SJSA1 (cell line): Measurements from ENCODE around the gene HAPLN1. TPM values are rescaled to one million over a fixed set of nuclear protein-coding genes. Genes with fewer than 3 reads are reported as not detected.

Experiments
- DNase-seq, 2 experiments: peaks; one replicate each; pipeline ENCODE4 v3.0.0-alpha.2; 2015 to 2020; ENCODE audit warnings: low spot score in 2 of 2, low read depth in 1 of 2
- H3K27ac ChIP-seq: fragments of 250-450 bp; sonication (Bioruptor Pico); 2 replicates; pipeline ENCODE4 v1.5.1; 2020; ENCODE audit warnings: mild to moderate bottlenecking, moderate library complexity
- H3K27me3 ChIP-seq: fragments of 250-450 bp; sonication (Bioruptor Pico); replicated peaks from 2 replicates; pipeline ENCODE4 v1.5.1; 2020; ENCODE audit warnings: mild to moderate bottlenecking, moderate library complexity
- H3K36me3 ChIP-seq: fragments of 250-450 bp; sonication (Bioruptor Pico); 2 replicates; pipeline ENCODE4 v1.5.1; 2020; ENCODE audit warnings: mild to moderate bottlenecking
- H3K4me1 ChIP-seq: fragments of 250-450 bp; sonication (Bioruptor Pico); replicated peaks from 2 replicates; pipeline ENCODE4 v1.6.1; 2021; ENCODE audit warnings: mild to moderate bottlenecking
- H3K4me3 ChIP-seq: fragments of 250-450 bp; sonication (Bioruptor Pico); 2 replicates; pipeline ENCODE4 v1.5.1; 2020; ENCODE audit warnings: mild to moderate bottlenecking
- H3K9me3 ChIP-seq: fragments of 250-450 bp; sonication (Bioruptor Pico); replicated peaks from 2 replicates; pipeline ENCODE4 v1.5.1; 2020; ENCODE audit warnings: mild to moderate bottlenecking
- total RNA-seq: library from RNA; depleted of rRNA; stranded (reverse); fragments of >200 nt; shearing (Covaris generic); gene quantifications from 2 replicates; pipeline ENCODE4 v1.2.3, GENCODE V29; 2014

HAPLN1 gene
- total RNA-seq, 1 experiment from 2014 or later, result 3.3 TPM

DNA sequence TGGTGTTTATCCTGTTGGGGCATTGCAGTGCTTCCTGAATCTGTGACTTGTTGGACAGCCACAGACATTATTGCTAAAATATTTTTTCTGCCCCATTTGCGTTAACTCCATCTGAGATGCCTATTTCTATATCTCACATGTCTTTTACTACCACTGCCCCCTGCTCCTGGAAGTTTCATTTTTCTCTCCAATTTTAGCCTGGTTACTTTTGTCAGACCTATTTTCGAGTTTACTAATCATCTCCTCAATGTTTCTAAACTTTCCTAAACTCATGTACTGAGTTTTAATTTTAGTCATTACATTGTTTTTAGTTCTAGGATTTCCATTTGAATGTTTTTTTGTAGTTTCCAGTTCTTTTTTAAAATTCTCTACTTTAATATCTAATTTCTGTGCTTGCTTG lies 17.6 kb downstream of the HAPLN1 start:
- Histone ChIP-seq H3K27ac (no peak overlapping the region), H3K4me1 (no peaks in the 10 kb centered on the region), H3K4me3 (no peak overlapping the region), H3K36me3 (no peaks in the 10 kb centered on the region), H3K27me3 (no peaks in the 10 kb centered on the region), H3K9me3 (no peaks in the 10 kb centered on the region)
- no peak for DNase-seq

DNA sequence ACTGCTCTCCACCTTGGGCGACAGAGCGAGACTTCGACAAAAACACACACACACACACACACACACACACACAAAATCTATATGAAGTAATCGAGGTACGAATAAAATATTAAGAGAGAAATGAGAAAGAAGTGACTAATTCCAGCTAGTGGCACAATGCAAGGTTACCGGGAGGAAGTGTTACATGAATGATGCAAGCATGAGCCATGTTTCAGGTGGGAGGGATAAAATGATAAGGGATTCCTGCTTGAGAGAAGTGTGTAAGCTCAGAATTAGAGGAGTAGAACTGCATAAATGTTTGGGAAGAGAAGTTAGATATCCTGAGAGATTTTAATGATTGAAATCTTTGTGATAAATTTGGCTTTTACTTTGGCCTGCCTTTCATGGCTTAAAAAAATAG lies 18.8 kb downstream of the HAPLN1 start:
- Histone ChIP-seq H3K4me1 (no peaks in the 10 kb centered on the region), H3K4me3 (no peak overlapping the region), H3K27me3 (no peaks in the 10 kb centered on the region), H3K27ac (no peak overlapping the region), H3K9me3 (no peaks in the 10 kb centered on the region), H3K36me3 (no peaks in the 10 kb centered on the region)
- no peak for DNase-seq

DNA sequence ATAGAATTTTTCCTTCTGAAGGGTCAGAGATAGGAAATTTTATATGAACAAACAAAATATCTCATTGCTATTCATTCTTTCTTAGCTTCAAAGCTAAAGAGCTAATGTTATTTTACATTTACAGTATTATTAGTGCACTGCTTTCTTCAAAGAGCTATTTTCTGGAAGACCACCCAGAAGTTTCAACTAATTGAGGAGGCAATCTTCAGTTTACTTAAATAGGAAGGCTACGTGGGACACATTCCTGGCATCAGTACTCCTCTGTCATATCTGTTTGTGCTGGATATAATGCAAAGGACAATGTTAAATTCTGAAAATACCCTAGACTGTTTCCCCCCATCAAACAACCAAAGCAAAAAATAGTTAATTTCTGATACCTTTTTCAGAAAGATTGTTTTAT lies 30.8 kb downstream of the HAPLN1 start:
- DNase-seq, result peak in 1 of 2 experiments; percentile 16
- H3K4me1 ChIP-seq, result 0 out of 2 replicates have a peak, but pooled peaks cover 6% of the 10 kb centered on the region

DNA sequence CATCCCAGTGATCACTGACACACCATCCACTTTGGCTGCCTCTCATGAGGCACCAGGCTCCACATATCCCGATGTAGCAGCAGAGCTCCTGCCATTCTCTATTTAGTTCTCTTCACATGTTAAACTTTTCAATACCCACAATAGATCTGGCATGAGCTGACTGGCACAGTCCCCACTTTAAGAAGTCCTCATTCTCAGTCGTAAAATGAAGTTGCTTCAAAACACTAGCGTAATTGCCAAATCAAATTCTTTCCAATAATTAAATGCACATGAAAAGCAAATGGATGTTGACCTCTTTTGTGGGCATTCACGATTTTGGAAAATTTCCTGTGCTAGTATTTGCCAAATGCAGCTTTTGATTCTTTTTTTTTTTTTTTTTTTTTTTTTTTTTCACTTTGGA lies 32.4 kb downstream of the HAPLN1 start:
- no peak overlapping the region for H3K4me3 ChIP-seq

More for the DNA sequence above, 30.8 kb downstream of the HAPLN1 start:
- no peaks in the 10 kb centered on the region for H3K36me3 ChIP-seq
- no peaks in the 10 kb centered on the region for H3K27me3 ChIP-seq
- H3K27ac ChIP-seq, result no peak overlapping the region
- no peaks in the 10 kb centered on the region for H3K9me3 ChIP-seq
- H3K4me3 ChIP-seq, result no peak overlapping the region

DNA sequence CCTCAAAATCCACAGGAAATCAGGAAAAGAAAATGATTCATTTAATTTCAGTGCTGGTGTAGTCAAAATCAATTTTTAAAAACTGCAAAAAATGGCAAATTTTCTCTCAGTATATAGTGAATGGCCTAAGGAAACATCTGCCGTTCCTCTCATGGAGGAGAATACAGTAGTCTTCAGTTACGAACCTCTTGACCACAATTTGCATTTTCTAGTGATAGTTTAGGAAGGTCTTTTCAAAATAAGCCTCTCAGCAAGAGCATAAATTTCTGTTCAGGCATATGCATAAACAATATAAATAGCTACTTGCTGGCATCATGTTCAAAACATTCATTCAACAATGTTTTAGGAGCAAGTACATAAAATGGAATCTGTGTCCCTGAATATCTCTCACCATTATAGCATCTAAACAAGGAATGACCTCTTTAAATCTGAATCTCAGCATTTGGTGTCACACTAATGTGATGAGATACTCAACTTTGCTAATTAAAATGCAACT lies 33.5 kb downstream of the HAPLN1 start:
- Histone ChIP-seq H3K9me3 (no peaks in the 10 kb centered on the region), H3K27me3 (no peaks in the 10 kb centered on the region), H3K36me3 (no peaks in the 10 kb centered on the region), H3K27ac (no peak overlapping the region), H3K4me1 (0 out of 2 replicates have a peak, but pooled peaks cover 6% of the 10 kb centered on the region), H3K4me3 (no peak overlapping the region)
- DNase-seq, result no peak

More for the DNA sequence above, 32.4 kb downstream of the HAPLN1 start:
- DNase-seq, result no peak
- Histone ChIP-seq H3K27me3 (no peaks in the 10 kb centered on the region), H3K9me3 (no peaks in the 10 kb centered on the region), H3K27ac (no peak overlapping the region), H3K36me3 (no peaks in the 10 kb centered on the region), H3K4me1 (0 out of 2 replicates have a peak, but pooled peaks cover 6% of the 10 kb centered on the region)

DNA sequence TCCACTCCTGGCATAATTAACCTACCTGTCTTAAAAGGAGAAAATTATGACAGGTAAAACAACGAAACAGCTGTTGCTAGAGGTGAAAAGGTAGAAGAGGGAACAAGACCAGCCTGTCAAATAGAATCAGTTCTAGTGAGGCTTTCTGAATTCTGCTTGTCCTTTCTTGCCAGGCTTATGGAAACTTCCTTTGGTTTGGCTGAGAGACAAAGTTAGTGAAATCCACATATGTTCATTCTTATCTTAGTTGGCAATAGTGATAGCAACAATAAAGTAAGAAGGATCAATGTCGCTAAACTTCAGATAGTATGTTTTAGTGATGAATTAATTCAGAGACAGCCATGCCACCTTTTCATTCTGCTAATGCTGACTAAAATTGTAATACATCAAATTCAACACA lies 34.4 kb downstream of the HAPLN1 start:
- DNase-seq, result no peak
- Histone ChIP-seq H3K4me3 (no peak overlapping the region), H3K4me1 (0 out of 2 replicates have a peak, but pooled peaks cover 6% of the 10 kb centered on the region), H3K9me3 (no peaks in the 10 kb centered on the region), H3K27ac (no peak overlapping the region), H3K36me3 (no peaks in the 10 kb centered on the region), H3K27me3 (no peaks in the 10 kb centered on the region)

DNA sequence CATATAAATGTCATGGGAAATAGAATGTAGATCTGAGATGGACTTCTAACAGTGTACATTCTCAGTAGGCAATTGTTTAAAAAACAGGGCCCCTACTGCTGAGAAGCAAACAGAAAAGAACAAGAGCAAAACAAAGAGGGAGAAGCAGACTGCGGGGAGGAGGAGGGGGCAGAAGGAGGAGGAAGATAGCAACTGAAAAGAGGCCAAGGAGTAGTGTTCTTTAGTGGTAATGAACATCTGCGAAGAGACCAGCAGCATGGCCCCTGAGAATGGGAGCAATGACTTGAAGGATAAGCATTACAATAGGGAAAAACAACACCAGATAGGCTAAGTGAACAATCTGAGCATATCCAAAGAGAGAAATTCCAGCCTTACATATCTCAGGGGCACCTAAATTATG lies 36.8 kb downstream of the HAPLN1 start:
- no peak for DNase-seq
- no peaks in the 10 kb centered on the region for H3K27me3 ChIP-seq
- H3K9me3 ChIP-seq, result no peaks in the 10 kb centered on the region
- H3K4me3 ChIP-seq, result no peak overlapping the region
- H3K36me3 ChIP-seq, result no peaks in the 10 kb centered on the region
- 0 out of 2 replicates have a peak, but pooled peaks cover 3% of the 10 kb centered on the region for H3K4me1 ChIP-seq
- no peak overlapping the region for H3K27ac ChIP-seq

DNA sequence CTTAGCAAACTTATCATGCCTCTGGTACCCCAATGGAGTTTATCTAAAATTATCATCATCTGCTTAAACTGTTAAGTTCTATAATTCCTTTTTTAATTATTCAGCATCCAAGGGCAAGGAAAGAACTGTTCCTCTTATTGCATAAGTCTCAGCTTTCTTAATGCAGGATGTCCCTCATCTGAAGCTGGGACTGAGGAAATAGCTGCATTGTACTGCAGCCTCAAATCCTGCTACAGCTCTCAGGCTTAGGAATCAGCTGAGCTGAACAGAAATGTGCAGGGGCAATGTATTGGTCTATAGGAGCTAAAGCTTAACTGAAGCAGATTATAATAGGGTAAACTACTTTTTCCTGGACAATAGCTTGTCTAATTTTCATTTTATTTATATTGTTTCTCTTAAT lies 48.0 kb downstream of the HAPLN1 start:
- H3K27me3 ChIP-seq, result no peaks in the 10 kb centered on the region
- H3K36me3 ChIP-seq, result no peaks in the 10 kb centered on the region
- H3K27ac ChIP-seq, result no peak overlapping the region
- H3K4me3 ChIP-seq, result no peak overlapping the region
- DNase-seq, result no peak
- H3K4me1 ChIP-seq, result no peaks in the 10 kb centered on the region
- no peaks in the 10 kb centered on the region for H3K9me3 ChIP-seq

DNA sequence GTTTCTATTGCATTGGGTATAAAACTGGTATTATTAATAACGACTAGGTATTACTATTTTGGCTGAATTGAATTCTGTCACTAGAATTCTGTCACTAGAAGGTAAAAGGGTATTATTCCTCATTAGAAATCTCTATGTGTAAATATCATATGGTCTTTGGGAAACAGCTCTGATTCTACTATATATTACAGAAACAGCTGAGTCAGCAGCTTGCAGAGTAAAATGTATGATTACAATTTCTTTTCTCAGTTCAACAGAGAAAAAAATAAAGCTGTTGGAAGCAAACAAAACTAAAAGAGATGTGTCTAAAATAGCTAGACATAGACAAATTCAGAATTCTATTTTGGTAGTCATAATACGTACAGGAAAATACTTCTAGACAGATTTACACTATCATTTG lies 48.5 kb downstream of the HAPLN1 start:
- Histone ChIP-seq H3K9me3 (no peaks in the 10 kb centered on the region), H3K27ac (no peak overlapping the region)
- no peak for DNase-seq

DNA sequence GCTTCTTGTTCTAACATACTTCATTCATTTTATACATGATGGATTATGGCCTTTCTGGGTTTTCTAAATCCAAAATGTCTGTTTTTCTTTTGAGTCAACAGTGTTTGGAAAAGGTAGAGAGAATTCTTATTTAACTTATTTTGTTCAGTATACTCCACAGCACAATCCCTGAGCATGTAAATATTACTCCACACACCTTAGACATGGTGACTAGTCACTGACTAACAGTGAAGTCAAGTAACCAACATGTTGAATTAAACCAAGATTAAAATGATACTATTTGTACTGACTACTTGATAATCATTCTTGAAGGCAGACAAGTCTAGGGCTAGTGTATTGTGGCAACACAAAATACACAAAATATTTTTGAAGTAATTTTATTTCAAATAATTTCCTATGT lies 55.0 kb downstream of the HAPLN1 start:
- Histone ChIP-seq H3K27ac (no peak overlapping the region), H3K4me3 (no peak overlapping the region), H3K36me3 (no peaks in the 10 kb centered on the region), H3K27me3 (no peaks in the 10 kb centered on the region), H3K9me3 (no peaks in the 10 kb centered on the region), H3K4me1 (no peaks in the 10 kb centered on the region)
- DNase-seq, result no peak

More for the DNA sequence above, 48.5 kb downstream of the HAPLN1 start:
- no peaks in the 10 kb centered on the region for H3K36me3 ChIP-seq
- H3K4me3 ChIP-seq, result no peak overlapping the region
- no peaks in the 10 kb centered on the region for H3K4me1 ChIP-seq
- H3K27me3 ChIP-seq, result no peaks in the 10 kb centered on the region

DNA sequence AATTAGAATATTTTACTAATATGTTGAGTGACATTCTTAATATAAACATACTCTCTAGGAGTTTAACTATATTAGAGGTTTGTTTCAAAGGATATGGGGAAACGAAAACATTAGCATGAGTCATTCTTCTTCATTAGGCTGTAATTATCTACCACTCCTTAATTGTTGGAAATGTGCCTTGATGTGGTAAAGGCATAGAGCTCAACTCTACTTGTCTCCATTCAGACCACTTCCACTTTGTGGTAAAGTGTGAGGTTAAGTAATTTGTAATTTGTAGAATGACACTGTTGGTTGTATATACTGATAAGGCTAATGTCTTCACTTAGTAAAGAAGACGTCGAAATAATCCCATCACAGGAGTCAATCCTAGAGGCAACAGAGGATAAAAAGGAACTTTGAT lies 58.1 kb downstream of the HAPLN1 start:
- DNase-seq, result no peak
- Histone ChIP-seq H3K4me3 (no peak overlapping the region), H3K4me1 (no peaks in the 10 kb centered on the region), H3K36me3 (no peaks in the 10 kb centered on the region), H3K9me3 (no peaks in the 10 kb centered on the region), H3K27ac (no peak overlapping the region), H3K27me3 (no peaks in the 10 kb centered on the region)

DNA sequence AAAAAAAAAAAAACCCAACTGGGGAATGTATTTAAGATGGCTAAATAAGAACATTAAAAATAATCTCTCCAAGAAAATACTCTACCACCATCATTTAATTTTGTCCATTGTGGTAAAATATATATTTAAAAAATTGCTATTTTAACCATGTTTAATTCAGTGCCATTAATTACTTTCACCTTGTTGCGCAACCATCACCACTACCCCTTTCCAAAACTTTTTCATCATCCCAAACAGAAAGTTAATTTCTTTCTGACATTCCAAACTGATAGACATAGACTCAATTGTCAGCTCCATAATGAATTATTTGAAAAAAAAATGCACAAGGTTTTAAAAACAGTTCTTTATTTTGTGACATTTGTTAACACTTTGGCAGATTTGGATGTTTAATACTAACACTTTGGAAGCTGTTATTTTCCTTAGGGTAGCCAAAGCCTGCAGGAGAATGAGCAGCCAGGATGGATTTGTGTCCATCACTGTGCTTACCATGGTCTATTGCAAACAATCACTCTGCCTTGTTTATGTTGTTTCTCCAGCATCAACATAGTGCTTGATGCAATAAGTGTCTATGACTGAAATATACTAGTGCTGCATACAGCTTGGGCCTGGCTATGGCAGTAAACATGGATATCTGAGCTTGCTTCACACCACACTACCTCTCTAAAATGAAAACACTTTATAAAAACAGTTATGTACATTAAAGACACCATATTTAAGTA lies 62.7 kb downstream of the HAPLN1 start:
- Histone ChIP-seq H3K27me3 (no peaks in the 10 kb centered on the region; the same call in 1 of the 2 replicates), H3K27ac (no peak overlapping the region), H3K36me3 (no peaks in the 10 kb centered on the region), H3K4me1 (no peaks in the 10 kb centered on the region), H3K4me3 (no peak overlapping the region), H3K9me3 (no peaks in the 10 kb centered on the region)
- DNase-seq, result no peak

DNA sequence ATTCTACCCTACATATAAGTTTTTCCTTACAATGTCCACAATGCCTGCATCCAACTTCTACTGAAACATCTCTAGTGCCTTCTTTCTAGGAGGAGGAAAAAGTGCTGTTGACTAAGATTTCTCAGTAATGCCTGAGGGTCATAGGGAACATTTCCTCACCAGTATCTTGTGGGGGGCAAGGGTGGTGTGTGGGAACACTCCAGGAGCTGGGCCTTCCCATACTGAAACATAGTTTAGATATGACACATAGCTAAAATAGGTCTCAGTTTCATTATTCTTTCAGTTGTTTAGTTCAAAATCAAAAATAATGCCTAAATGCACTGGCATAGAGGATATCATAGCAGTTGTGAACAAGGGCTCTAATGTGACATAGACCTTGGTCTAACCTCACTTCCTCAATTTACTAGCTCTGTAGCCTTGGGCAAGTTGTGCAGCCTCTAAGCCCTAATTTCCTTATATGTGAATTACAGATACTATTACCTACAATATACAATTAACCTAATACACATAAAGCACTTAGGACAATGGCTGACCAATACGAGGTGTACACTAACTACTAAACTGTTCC lies 66.1 kb downstream of the HAPLN1 start:
- no peaks in the 10 kb centered on the region; the same call in 1 of the 2 replicates for H3K27me3 ChIP-seq
- no peaks in the 10 kb centered on the region for H3K36me3 ChIP-seq
- DNase-seq, result no peak
- H3K4me3 ChIP-seq, result no peak overlapping the region
- no peaks in the 10 kb centered on the region for H3K9me3 ChIP-seq
- H3K27ac ChIP-seq, result no peak overlapping the region
- no peaks in the 10 kb centered on the region for H3K4me1 ChIP-seq

DNA sequence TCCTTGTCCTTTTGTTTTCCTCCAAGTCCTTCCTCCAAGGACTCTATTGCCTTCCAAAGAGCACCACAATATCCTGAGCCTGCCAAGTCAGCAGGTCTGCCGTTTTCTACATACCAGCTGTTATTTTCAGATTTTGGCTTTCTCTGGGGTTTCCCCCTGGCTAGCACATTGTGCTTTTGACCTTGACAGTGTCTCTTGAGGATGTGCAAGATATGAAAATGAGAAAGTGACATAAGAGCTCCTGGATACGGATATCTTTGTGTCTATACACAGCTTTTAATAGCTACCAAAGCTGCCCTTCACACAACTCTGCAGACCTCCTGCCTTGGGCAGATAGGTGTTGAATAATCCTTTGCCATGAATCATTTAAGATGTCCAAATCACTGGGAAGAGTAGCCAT lies 67.0 kb downstream of the HAPLN1 start:
- H3K36me3 ChIP-seq, result no peaks in the 10 kb centered on the region
- DNase-seq, result no peak
- H3K27ac ChIP-seq, result no peak overlapping the region
- no peaks in the 10 kb centered on the region; the same call in 1 of the 2 replicates for H3K27me3 ChIP-seq
- H3K9me3 ChIP-seq, result no peaks in the 10 kb centered on the region
- H3K4me1 ChIP-seq, result no peaks in the 10 kb centered on the region
- H3K4me3 ChIP-seq, result no peak overlapping the region
